Osteoblast (primary cell): ENCODE measurements around the gene MTARC2. TPM values are rescaled to one million over a fixed set of nuclear protein-coding genes. Genes with fewer than 3 reads are reported as not detected.

Source experiments
- DNase-seq: peaks from one replicate; pipeline ENCODE4 v3.0.0; 2011; ENCODE audit warnings: low spot score, mixed read lengths; ENCODE audit not compliant: insufficient read length; ENCODE audit errors: missing footprints
- H2AFZ ChIP-seq: 2 replicates; pipeline ENCODE4 v1.6.0; 2011; ENCODE audit warnings: mild to moderate bottlenecking, low read length
- H3K27ac ChIP-seq: 2 replicates; pipeline ENCODE4 v1.5.1; 2011; ENCODE audit warnings: mild to moderate bottlenecking, low read depth, low read length, moderate library complexity
- H3K27me3 ChIP-seq: 2 replicates; pipeline ENCODE4 v1.6.0; 2012; ENCODE audit warnings: mild to moderate bottlenecking, control low read depth, inconsistent platforms, low read length, moderate library complexity; ENCODE audit not compliant: insufficient read depth
- H3K36me3 ChIP-seq: 2 replicates; pipeline ENCODE4 v1.5.1; 2011; ENCODE audit warnings: mild to moderate bottlenecking, low read length, control low read depth, moderate library complexity; ENCODE audit not compliant: insufficient read depth
- H3K4me1 ChIP-seq: 2 replicates; pipeline ENCODE4 v1.5.1; 2011; ENCODE audit warnings: mild to moderate bottlenecking, low read length, control low read depth, moderate library complexity; ENCODE audit not compliant: insufficient read depth
- H3K4me2 ChIP-seq: 2 replicates; pipeline ENCODE4 v1.6.0; 2011; ENCODE audit warnings: mild to moderate bottlenecking, low read length; ENCODE audit not compliant: insufficient read depth
- H3K4me3 ChIP-seq: fragments of 200-600 bp; sonication (generic); 3 replicates; pipeline ENCODE4 v1.5.1; 2012; ENCODE audit warnings: mild to moderate bottlenecking, low read length, inconsistent platforms; ENCODE audit not compliant: insufficient read depth
- H3K79me2 ChIP-seq: 2 replicates; pipeline ENCODE4 v1.6.0; 2012; ENCODE audit warnings: mild to moderate bottlenecking, low read length, control low read depth, inconsistent platforms; ENCODE audit not compliant: insufficient read depth
- H3K9me3 ChIP-seq: 2 replicates; pipeline ENCODE4 v1.5.1; 2011; ENCODE audit warnings: low read depth, low read length, control low read depth
- H4K20me1 ChIP-seq: 2 replicates; pipeline ENCODE4 v1.6.0; 2012; ENCODE audit warnings: mild to moderate bottlenecking, low read length, control low read depth; ENCODE audit not compliant: insufficient read depth
- total RNA-seq: library from RNA; depleted of rRNA; stranded (reverse); fragments of >200 nt; gene quantifications from 2 replicates; pipeline ENCODE4 v1.2.3, GENCODE V29; 2012
- TF ChIP-seq, protein P1 (sequence below): IDR thresholded peaks from 2 replicates; pipeline ENCODE4 v1.5.1; 2011; ENCODE audit warnings: mild to moderate bottlenecking, low read depth, low read length, moderate library complexity; ENCODE audit errors: extremely low read depth

The MTARC2 gene
- total RNA-seq, 1 donor: 9.4 TPM

DNA sequence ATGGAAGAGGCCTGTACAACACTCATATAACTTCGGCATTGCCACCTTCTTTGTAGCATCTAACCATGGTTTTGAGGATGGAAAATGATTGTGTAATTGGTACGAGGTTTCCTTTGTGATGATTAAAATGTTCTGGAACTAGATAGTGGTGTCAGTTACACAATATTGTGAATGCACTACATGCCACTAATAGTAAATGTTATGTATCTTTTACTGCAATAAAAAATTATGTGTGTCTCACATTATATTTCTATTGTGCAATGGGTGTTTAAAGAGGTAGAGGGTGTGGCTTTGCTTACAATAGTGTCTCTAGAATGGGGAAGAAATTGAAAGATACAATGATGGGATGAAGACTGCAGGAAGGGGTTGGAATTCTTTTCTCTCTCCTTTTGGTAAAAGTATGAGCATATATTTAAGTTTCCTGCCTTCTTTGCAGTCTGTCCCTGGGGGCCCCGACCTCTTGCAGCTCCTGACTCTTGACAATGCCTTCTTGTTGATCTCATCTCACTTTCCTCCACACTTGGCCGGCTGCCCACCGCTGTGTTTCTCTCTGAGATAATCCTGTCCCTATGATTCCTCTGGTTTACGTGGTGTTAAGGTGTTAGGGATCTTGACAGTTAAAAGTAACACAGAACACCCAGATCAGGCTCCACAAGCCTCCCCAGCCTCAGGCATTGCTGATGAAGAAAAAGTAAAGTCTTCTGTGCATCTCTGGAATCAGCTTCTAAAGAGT, 77.9 kb downstream of the MTARC2 start:
- no peaks in the 10 kb centered on the region for H4K20me1 ChIP-seq

DNA sequence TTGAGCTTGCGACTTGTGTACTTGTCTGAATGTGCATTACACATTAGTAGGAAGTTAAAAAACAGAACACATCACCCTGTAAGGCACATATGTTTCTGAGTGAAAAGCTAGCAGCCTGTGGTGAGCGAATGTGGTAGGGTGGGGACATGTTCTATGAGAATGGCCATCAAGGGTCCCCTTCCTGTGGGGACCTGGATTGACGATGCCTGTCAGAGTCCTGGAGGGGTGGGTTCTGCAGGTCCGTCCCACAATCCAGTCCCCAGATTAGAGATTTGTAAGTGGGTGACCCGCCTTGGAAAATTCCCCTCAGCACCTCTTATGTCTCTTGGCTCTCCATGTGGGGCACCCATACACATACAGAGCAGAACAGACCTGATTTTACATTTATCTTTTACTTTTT, 78.6 kb downstream of the MTARC2 start:
- DNase-seq: no peak
- TF ChIP-seq, protein P1, sequence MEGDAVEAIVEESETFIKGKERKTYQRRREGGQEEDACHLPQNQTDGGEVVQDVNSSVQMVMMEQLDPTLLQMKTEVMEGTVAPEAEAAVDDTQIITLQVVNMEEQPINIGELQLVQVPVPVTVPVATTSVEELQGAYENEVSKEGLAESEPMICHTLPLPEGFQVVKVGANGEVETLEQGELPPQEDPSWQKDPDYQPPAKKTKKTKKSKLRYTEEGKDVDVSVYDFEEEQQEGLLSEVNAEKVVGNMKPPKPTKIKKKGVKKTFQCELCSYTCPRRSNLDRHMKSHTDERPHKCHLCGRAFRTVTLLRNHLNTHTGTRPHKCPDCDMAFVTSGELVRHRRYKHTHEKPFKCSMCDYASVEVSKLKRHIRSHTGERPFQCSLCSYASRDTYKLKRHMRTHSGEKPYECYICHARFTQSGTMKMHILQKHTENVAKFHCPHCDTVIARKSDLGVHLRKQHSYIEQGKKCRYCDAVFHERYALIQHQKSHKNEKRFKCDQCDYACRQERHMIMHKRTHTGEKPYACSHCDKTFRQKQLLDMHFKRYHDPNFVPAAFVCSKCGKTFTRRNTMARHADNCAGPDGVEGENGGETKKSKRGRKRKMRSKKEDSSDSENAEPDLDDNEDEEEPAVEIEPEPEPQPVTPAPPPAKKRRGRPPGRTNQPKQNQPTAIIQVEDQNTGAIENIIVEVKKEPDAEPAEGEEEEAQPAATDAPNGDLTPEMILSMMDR: no peak
- Histone ChIP-seq H3K27me3 (peaks cover 4% of the 10 kb centered on the region), H3K4me1 (peaks cover 31% of the 10 kb centered on the region), H3K4me3 (no peak overlapping the region), H2AFZ (no peak overlapping the region), H3K9me3 (no peaks in the 10 kb centered on the region), H4K20me1 (no peaks in the 10 kb centered on the region), H3K4me2 (no peak overlapping the region), H3K27ac (no peak overlapping the region), H3K36me3 (no peaks in the 10 kb centered on the region), H3K79me2 (no peaks in the 10 kb centered on the region)

More for the DNA sequence above, 77.9 kb downstream of the MTARC2 start:
- Histone ChIP-seq H3K9me3 (no peaks in the 10 kb centered on the region), H3K27ac (no peak overlapping the region), H3K79me2 (no peaks in the 10 kb centered on the region), H3K27me3 (peaks cover 4% of the 10 kb centered on the region), H3K36me3 (no peaks in the 10 kb centered on the region), H3K4me2 (no peak overlapping the region), H3K4me3 (no peak overlapping the region), H2AFZ (no peak overlapping the region), H3K4me1 (peaks cover 31% of the 10 kb centered on the region)
- TF ChIP-seq, protein P1: no peak
- DNase-seq: no peak

DNA sequence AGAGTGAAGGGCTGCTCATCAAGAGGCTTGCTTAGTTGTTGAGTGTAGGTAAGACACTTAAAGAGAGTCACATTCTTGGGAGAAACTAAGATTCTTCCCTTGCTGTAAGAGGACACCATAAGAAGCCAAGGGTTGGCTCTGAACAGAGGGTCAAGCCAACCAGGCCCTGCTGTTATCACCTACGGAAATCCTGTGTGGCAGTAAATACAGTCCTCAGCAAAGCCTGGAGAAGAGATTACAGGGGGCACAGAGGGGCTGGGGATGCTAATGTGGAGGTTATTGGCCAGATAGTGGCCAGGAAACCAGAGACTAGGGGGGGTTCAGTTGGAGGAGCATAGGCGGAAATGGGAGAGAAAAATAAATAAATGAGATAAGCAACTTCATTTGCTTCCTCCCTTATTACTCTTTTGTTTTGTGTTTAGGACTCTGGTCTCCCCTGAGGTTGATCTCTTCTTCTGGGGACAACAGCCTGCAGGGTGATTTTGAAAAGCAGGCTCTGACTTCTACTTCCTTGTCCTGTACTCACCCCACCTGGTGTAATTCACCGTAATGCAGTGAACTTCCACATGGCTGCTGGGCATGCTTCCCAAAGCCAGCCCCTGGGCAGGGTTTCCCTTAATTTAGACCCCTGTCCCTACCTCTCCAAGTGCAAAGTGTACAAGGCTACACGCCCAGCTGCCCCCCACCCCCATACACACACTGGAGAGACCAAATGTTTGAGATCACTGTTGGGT, 79.5 kb downstream of the MTARC2 start:
- DNase-seq: no peak
- no peaks in the 10 kb centered on the region for H3K9me3 ChIP-seq
- no peak overlapping the region for H2AFZ ChIP-seq
- H3K4me2 ChIP-seq: no peak overlapping the region
- H3K27ac ChIP-seq: no peak overlapping the region
- H3K4me3 ChIP-seq: no peak overlapping the region
- H3K4me1 ChIP-seq: peaks cover 31% of the 10 kb centered on the region
- no peaks in the 10 kb centered on the region for H3K79me2 ChIP-seq
- H3K27me3 ChIP-seq: peaks cover 4% of the 10 kb centered on the region
- no peaks in the 10 kb centered on the region for H3K36me3 ChIP-seq
- H4K20me1 ChIP-seq: no peaks in the 10 kb centered on the region
- TF ChIP-seq, protein P1: no peak

DNA sequence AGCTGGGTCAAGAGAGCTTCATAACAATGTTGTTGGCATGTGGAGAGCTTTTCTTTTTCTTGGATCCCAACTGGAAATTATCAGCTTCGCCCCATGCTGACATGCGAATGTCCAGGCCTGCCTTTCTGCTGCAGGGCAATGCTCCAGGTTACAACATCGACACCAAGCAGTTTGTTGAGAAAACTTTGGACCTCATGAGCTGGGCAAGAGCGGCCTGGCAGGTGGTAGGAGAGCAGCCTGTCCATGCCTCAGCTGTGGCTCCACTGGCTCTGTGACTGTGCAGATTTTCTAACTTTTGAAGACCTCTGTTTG, 80.0 kb downstream of the MTARC2 start:
- H3K27me3 ChIP-seq: peaks cover 4% of the 10 kb centered on the region
- no peak overlapping the region for H3K27ac ChIP-seq
- H2AFZ ChIP-seq: no peak overlapping the region
- TF ChIP-seq, protein P1: no peak
- no peaks in the 10 kb centered on the region for H3K79me2 ChIP-seq
- no peak for DNase-seq
- peaks cover 31% of the 10 kb centered on the region for H3K4me1 ChIP-seq
- no peaks in the 10 kb centered on the region for H3K9me3 ChIP-seq
- no peak overlapping the region for H3K4me2 ChIP-seq
- no peaks in the 10 kb centered on the region for H4K20me1 ChIP-seq
- no peak overlapping the region for H3K4me3 ChIP-seq
- H3K36me3 ChIP-seq: no peaks in the 10 kb centered on the region
